HCT116 (cell line): Measurements from ENCODE around the gene EPB41L5. TPM values are rescaled to one million over a fixed set of nuclear protein-coding genes. Genes with fewer than 3 reads are reported as not detected.

Experiments used
- ATAC-seq: fragments of 200-7000 bp; cut with Tn5 transposase; 2 replicates; pipeline ENCODE4 v1.9.1; 2020; ENCODE audit warnings: mild to moderate bottlenecking, moderate library complexity
- BruUV-seq: library from RNA; stranded (reverse); fragments of 400-500 nt; replicated peaks from 2 replicates; lab custom pipeline; 2021; lab: Mats Ljungman, UMichigan
- CTCF ChIA-PET: fragments of 300-600 bp; sonication (Branson Sonifier 250); formaldehyde crosslinking; loops from one replicate; lab custom pipeline; 2021; ENCODE audit warnings: antibody characterized with exemption; lab: Charles Lee
- POLR2A ChIA-PET: fragments of 300-600, 350-600 bp; sonication (Branson Sonifier 250); formaldehyde crosslinking; loops from one replicate; lab custom pipeline; 2021; ENCODE audit warnings: antibody characterized with exemption; lab: Charles Lee
- RAD21 ChIA-PET, 2 experiments: fragments of 300-600 bp; sonication (Branson Sonifier 250); formaldehyde crosslinking; loops; one replicate each; lab custom pipeline; 2023; ENCODE audit warnings: low total read pairs in 2 of 2; ENCODE audit not compliant: uncharacterized antibody in 2 of 2, unreplicated experiment in 2 of 2, low non-redundant PET in 1 of 2; lab: Charles Lee
- DNase-seq: peaks from one replicate; pipeline ENCODE4 v3.0.0-alpha.2; 2010; ENCODE audit warnings: low read depth, low spot score
- H2AFZ ChIP-seq: fragments of 200-600 bp; shearing (Covaris generic), sonication (generic); 2 replicates; pipeline ENCODE4 v1.6.1; 2017; ENCODE audit warnings: low read depth, mixed run types, mixed read lengths, antibody characterized with exemption, low read length; ENCODE audit not compliant: poor library complexity, severe bottlenecking
- H3K27ac ChIP-seq: 2 replicates; pipeline ENCODE4 v1.5.1; 2012; ENCODE audit warnings: low read depth, low read length
- H3K27me3 ChIP-seq: fragments of 200-600 bp; sonication (generic); 2 replicates; pipeline ENCODE4 v1.6.1; 2016; ENCODE audit warnings: mixed run types, low read length, mixed read lengths; ENCODE audit not compliant: insufficient read depth
- H3K36me3 ChIP-seq, 2 experiments: fragments of 200-500 bp in 1 of 2; fragments of 200-600 bp in 1 of 2; sonication (Bioruptor generic) in 1 of 2; sonication (generic) in 1 of 2; 2 replicates each; pipeline versions ENCODE4 v1.5.1 to v1.6.1; 2014 to 2016; ENCODE audit warnings: low read length in 2 of 2, inconsistent platforms in 1 of 2, mixed read lengths in 1 of 2, mixed run types in 1 of 2; ENCODE audit not compliant: insufficient read depth in 2 of 2, control insufficient read depth in 1 of 2
- H3K4me1 ChIP-seq, 2 experiments: fragments of 200-600 bp in 1 of 2; sonication (generic) in 1 of 2; 2 replicates each; pipeline versions ENCODE4 v1.5.1 to v1.6.1; 2012 to 2017; ENCODE audit warnings: low read length in 2 of 2, inconsistent platforms in 1 of 2, mild to moderate bottlenecking in 1 of 2, mixed read lengths in 1 of 2, mixed run types in 1 of 2, moderate library complexity in 1 of 2; ENCODE audit not compliant: insufficient read depth in 2 of 2, control insufficient read depth in 1 of 2
- H3K4me2 ChIP-seq: fragments of 200-600 bp; sonication (generic); 2 replicates; pipeline ENCODE4 v1.6.1; 2017; ENCODE audit warnings: mixed run types, low read length, mixed read lengths
- H3K4me3 ChIP-seq, 2 experiments: fragments of 200-600 bp in 1 of 2; sonication (generic) in 1 of 2; replicated peaks in 1 of 2; 2 replicates each; pipeline ENCODE4 v1.5.1; 2011 to 2016; ENCODE audit warnings: low read length in 2 of 2, control low read depth in 1 of 2, low read depth in 1 of 2, mild to moderate bottlenecking in 1 of 2, mixed read lengths in 1 of 2, mixed run types in 1 of 2
- H3K79me2 ChIP-seq: fragments of 200-600 bp; sonication (generic); 2 replicates; pipeline ENCODE4 v1.6.1; 2017; ENCODE audit warnings: mild to moderate bottlenecking, mixed run types, low read length, moderate library complexity, mixed read lengths; ENCODE audit not compliant: insufficient read depth
- H3K9ac ChIP-seq: fragments of 200-600 bp; sonication (generic); 2 replicates; pipeline ENCODE4 v1.6.1; 2016; ENCODE audit warnings: low read length, mixed read lengths
- H3K9me2 ChIP-seq: fragments of 200-600 bp; sonication (generic), shearing (Covaris generic); 2 replicates; pipeline ENCODE4 v1.6.1; 2017; ENCODE audit warnings: mixed run types, mild to moderate bottlenecking, moderate library complexity; ENCODE audit not compliant: insufficient read depth
- H3K9me3 ChIP-seq, 2 experiments: fragments of 200-500 bp in 1 of 2; fragments of 200-600 bp in 1 of 2; sonication (Bioruptor generic) in 1 of 2; sonication (generic) in 1 of 2; 2 replicates each; pipeline ENCODE4 v1.6.1; 2014 to 2017; ENCODE audit warnings: low read length in 2 of 2, mixed read lengths in 2 of 2, inconsistent platforms in 1 of 2, low read depth in 1 of 2, mild to moderate bottlenecking in 1 of 2, mixed run types in 1 of 2, moderate library complexity in 1 of 2; ENCODE audit not compliant: control insufficient read depth in 1 of 2, insufficient read depth in 1 of 2
- H4K20me1 ChIP-seq: fragments of 200-600 bp; sonication (generic), shearing (Covaris generic); 2 replicates; pipeline ENCODE4 v1.6.1; 2017; ENCODE audit warnings: mixed run types, mild to moderate bottlenecking, moderate library complexity; ENCODE audit not compliant: insufficient read depth
- ELF1 ChIP-seq: IDR thresholded peaks from 2 replicates; pipeline ENCODE4 v1.6.1; 2012; ENCODE audit warnings: low read depth, borderline replicate concordance
- FOSL1 ChIP-seq: IDR thresholded peaks from 2 replicates; pipeline ENCODE4 v1.6.1; 2012; ENCODE audit warnings: low read depth
- SIN3A ChIP-seq: IDR thresholded peaks from 2 replicates; pipeline ENCODE4 v1.6.1; 2012; ENCODE audit warnings: low read depth
- intact Hi-C: fragments of 100-400 bp; cut with micrococcal nuclease; formaldehyde crosslinking; loops from 2 replicates; pipeline ENCODE4 v1.10.0; 2022
- total RNA-seq: library from RNA; stranded (reverse); gene quantifications from one replicate; pipeline ENCODE4 v1.2.1, GENCODE V29; 2021; ENCODE audit not compliant: unreplicated experiment
- TF ChIP-seq, protein P1 (sequence below): IDR thresholded peaks from 2 replicates; pipeline ENCODE4 v1.6.1; 2012

The EPB41L5 gene
- total RNA-seq, 1 experiment from 2014 or later, result 14.7 TPM

- BruUV-seq, result no TSS peak
- H3K79me2 ChIP-seq, result no peaks in the 10 kb centered on the region; the same call in 1 of the 2 replicates
- DNase-seq (no peak), ATAC-seq (no peak)
- H3K4me3 ChIP-seq, result no peak overlapping the region
- H2AFZ ChIP-seq, result no peak overlapping the region
- ChIA-PET RAD21 (no interaction called here), CTCF (no interaction called here), POLR2A (no interaction called here)
- no peaks in the 10 kb centered on the region for H3K27me3 ChIP-seq
- H3K27ac ChIP-seq, result no peak overlapping the region
- no peaks in the 10 kb centered on the region for H3K4me1 ChIP-seq
- no peaks in the 10 kb centered on the region for H4K20me1 ChIP-seq
- intact Hi-C loops, result no loop called here
- H3K9me2 ChIP-seq, result no peaks in the 10 kb centered on the region
- H3K4me2 ChIP-seq, result no peak overlapping the region
- no peaks in the 10 kb centered on the region for H3K36me3 ChIP-seq
- H3K9me3 ChIP-seq, result no peaks in the 10 kb centered on the region
- no peak overlapping the region for H3K9ac ChIP-seq
- TF ChIP-seq, protein P1, sequence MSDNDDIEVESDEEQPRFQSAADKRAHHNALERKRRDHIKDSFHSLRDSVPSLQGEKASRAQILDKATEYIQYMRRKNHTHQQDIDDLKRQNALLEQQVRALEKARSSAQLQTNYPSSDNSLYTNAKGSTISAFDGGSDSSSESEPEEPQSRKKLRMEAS, result no peak
- TF ChIP-seq, all 23 proteins: peak for 0
Observed at GRCh38 chr2:120053891-120054290, 41.0 kb downstream of the EPB41L5 start.

DNA sequence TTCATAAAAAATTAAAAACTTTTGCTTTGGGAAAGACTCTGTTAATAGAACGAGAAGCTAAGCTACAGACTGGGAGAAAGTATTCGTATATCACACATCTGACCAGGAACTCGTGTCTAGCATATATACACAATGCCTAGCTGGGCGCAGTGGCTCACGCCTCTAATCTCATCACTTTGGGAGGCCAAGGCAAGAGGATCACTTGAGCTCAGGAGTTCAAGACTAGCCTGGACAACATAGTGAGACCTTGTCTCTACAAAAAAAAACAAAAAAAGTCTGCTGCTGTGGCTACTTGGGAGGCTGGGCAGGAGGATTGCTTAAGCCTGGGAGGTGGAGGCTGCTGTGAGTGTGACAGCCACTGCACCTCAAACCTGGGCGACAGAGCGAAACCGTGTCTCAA lies 46.6 kb downstream of the EPB41L5 start:
- ATAC-seq (no peak), DNase-seq (no peak)
- Histone ChIP-seq H3K36me3 (no peaks in the 10 kb centered on the region), H3K9ac (no peak overlapping the region), H3K9me2 (no peaks in the 10 kb centered on the region), H3K27me3 (no peaks in the 10 kb centered on the region), H3K27ac (no peak overlapping the region), H4K20me1 (no peaks in the 10 kb centered on the region), H3K4me1 (no peaks in the 10 kb centered on the region), H3K4me3 (no peak overlapping the region), H3K4me2 (no peak overlapping the region), H3K9me3 (no peaks in the 10 kb centered on the region), H3K79me2 (no peaks in the 10 kb centered on the region), H2AFZ (no peak overlapping the region)
- POLR2A ChIA-PET, result no interaction called here
- intact Hi-C loops, result no loop called here
- TF ChIP-seq SIN3A, result no peak
- no peak for TF ChIP-seq ELF1
- TF ChIP-seq, protein P1, result no peak
- no peak for TF ChIP-seq FOSL1
- BruUV-seq, result no TSS peak
- RAD21 ChIA-PET, result no interaction called here
- CTCF ChIA-PET, result no interaction called here
